Stomach (tissue), 9 donors: ENCODE results near the gene CNPY4. TPM values are rescaled to one million over a fixed set of nuclear protein-coding genes. Genes with fewer than 3 reads are reported as not detected.
A peak's percentile ranks its signal among the peaks of the same experiment; 100 is the strongest.

ENCODE experiments used
- DNase-seq, 2 donors: peaks; one replicate each; pipeline versions ENCODE4 v3.0.0 to v3.0.0-alpha.2; 2013 to 2019
- H3K27ac ChIP-seq, 5 donors: fragments of 200-600 bp in 4 of 5; sonication (generic) in 4 of 5; one replicate each; pipeline ENCODE4 v1.5.1; 2013 to 2019; ENCODE audit warnings: mild to moderate bottlenecking in 1 of 5, moderate library complexity in 1 of 5
- H3K27me3 ChIP-seq, 3 donors: fragments of 200-600 bp; sonication (generic); one replicate each; pipeline ENCODE4 v1.5.1; 2017 to 2019; ENCODE audit warnings: mixed run types in 1 of 3
- H3K36me3 ChIP-seq, 4 donors: fragments of 200-600 bp; sonication (generic); 1 replicate in 3 of 4; 2 replicates in 1 of 4; pipeline ENCODE4 v1.5.1; 2016 to 2019
- H3K4me1 ChIP-seq, 4 donors: fragments of 200-600 bp; sonication (generic); one replicate each; pipeline ENCODE4 v1.5.1; 2016 to 2019
- H3K4me3 ChIP-seq, 4 donors: fragments of 200-600 bp; sonication (generic) in 3 of 4; one replicate each; pipeline ENCODE4 v1.5.1; 2016 to 2019; ENCODE audit warnings: mild to moderate bottlenecking in 1 of 4
- H3K9me3 ChIP-seq, 4 donors: fragments of 200-600 bp; sonication (generic); one replicate each; pipeline ENCODE4 v1.5.1; 2016 to 2019
- EP300 ChIP-seq: sonication (generic); formaldehyde crosslinking; IDR thresholded peaks from one replicate; pipeline ENCODE4 v1.6.1; 2017; ENCODE audit warnings: antibody characterized with exemption
- POLR2A ChIP-seq, 4 donors: fragments of 450-650 bp; IDR thresholded peaks; one replicate each; pipeline ENCODE4 v1.6.1; 2016; ENCODE audit warnings: antibody characterized with exemption in 4 of 4, control low read depth in 2 of 4, mild to moderate bottlenecking in 1 of 4, moderate library complexity in 1 of 4
- POLR2AphosphoS5 ChIP-seq, 3 donors: sonication (generic); formaldehyde crosslinking; IDR thresholded peaks; one replicate each; pipeline ENCODE4 v1.6.1; 2016; ENCODE audit warnings: antibody characterized with exemption in 3 of 3
- WGBS, 5 donors: extraction: QIAGEN DNeasy Blood & Tissue Kit in 3 of 5; methylation state at CpG; one replicate each; pipeline versions ENCODE4 v1.1.5 to v1.1.7; 2013 to 2018; 5-methylcytosine and 5-hydroxymethylcytosine counted together
- intact Hi-C: fragments of 100-400 bp; cut with DNase I; formaldehyde crosslinking; loops from one replicate; pipeline ENCODE4 v1.15.1; 2023; ENCODE audit warnings: low total_unique reads
- polyA plus RNA-seq, 3 donors: library from polyadenylated mRNA; stranded (reverse); fragments of 200-250 nt; gene quantifications; one replicate each; pipeline ENCODE4 v1.2.3, GENCODE V29; 2013
- total RNA-seq, 5 donors: library from RNA; depleted of rRNA; stranded (reverse); fragments of >200 nt; gene quantifications; one replicate each; pipeline versions ENCODE4 v1.1.0 to v1.2.3, GENCODE V29; 2014 to 2016
- TF ChIP-seq, protein P1 (sequence below), 7 experiments: fragments of 450-650 bp in 4 of 7; fragments of 200-600 bp in 3 of 7; sonication (generic) in 3 of 7; IDR thresholded peaks; one replicate each; pipeline ENCODE4 v1.5.1; 2016 to 2019; ENCODE audit warnings: antibody characterized with exemption in 7 of 7, control low read depth in 2 of 7, mild to moderate bottlenecking in 1 of 7
- donor health status: healthy with polysubstance abuse.
- donor health status: Bipolar disorder and iron deficiency.
- donor health status: healthy.

Gene CNPY4
- total and polyA plus RNA-seq, 8 donors, result 0.45 to 10.6 (median 6.0) TPM

DNA sequence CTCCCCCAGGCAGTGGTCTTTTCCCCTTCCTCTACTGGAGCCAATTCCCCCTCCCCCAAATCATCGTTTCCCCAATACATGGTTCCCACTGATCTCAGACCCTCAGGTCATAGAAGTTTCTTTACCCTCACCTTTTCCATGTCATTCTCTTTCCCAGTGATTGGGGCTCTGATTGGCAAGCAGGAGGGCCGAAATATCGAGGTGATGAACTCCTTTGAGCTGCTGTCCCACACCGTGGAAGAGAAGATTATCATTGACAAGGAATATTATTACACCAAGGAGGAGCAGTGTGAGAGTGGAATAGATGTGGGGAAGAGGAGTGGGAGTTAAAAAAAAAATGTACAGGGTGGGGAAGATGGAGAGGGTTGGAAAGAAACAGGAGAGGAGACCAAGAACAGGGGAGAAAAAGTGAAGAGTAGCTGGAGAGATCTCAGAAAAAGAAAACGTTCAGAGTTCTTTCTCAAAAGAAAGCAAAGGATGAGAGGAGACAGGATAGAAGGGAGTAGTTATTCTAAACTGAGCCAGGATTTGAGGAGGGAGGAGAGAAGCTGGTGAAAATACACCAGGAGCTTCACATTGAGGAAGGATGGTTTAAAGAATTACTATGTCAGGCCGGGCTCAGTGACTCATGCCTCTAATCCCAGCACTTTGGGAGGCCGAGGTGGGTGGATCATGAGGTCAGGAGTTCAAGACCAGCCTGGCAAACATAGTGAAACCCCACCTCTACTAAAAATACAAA, 29.8 kb upstream of the CNPY4 start:
- DNase-seq, result no peak
- WGBS, 5 donors, result 19 to 26% (median 23%) methylated on average over 7 of the region's 7 CpGs
- Histone ChIP-seq H3K4me1 (peaks cover 15 to 62% (median 35%) of the 10 kb centered on the region in 4 donors), H3K27me3 (no peaks in the 10 kb centered on the region), H3K27ac (peak overlapping the region in 4 of 5 donors; percentile 79 to 92 (median 90)), H3K36me3 (peaks cover 41 to 48% (median 46%) of the 10 kb centered on the region in 4 donors), H3K4me3 (peak overlapping the region; percentile 81 to 92 (median 90)), H3K9me3 (no peaks in the 10 kb centered on the region)
- intact Hi-C loops, result no loop called here
- TF ChIP-seq EP300, result no peak
- TF ChIP-seq, protein P1, sequence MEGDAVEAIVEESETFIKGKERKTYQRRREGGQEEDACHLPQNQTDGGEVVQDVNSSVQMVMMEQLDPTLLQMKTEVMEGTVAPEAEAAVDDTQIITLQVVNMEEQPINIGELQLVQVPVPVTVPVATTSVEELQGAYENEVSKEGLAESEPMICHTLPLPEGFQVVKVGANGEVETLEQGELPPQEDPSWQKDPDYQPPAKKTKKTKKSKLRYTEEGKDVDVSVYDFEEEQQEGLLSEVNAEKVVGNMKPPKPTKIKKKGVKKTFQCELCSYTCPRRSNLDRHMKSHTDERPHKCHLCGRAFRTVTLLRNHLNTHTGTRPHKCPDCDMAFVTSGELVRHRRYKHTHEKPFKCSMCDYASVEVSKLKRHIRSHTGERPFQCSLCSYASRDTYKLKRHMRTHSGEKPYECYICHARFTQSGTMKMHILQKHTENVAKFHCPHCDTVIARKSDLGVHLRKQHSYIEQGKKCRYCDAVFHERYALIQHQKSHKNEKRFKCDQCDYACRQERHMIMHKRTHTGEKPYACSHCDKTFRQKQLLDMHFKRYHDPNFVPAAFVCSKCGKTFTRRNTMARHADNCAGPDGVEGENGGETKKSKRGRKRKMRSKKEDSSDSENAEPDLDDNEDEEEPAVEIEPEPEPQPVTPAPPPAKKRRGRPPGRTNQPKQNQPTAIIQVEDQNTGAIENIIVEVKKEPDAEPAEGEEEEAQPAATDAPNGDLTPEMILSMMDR (IDR thresholded peaks at IDR 0.05), result no peak
- no peak for TF ChIP-seq POLR2A (IDR thresholded peaks at IDR 0.05)
- TF ChIP-seq POLR2AphosphoS5 (IDR thresholded peaks at IDR 0.05), result no peak

DNA sequence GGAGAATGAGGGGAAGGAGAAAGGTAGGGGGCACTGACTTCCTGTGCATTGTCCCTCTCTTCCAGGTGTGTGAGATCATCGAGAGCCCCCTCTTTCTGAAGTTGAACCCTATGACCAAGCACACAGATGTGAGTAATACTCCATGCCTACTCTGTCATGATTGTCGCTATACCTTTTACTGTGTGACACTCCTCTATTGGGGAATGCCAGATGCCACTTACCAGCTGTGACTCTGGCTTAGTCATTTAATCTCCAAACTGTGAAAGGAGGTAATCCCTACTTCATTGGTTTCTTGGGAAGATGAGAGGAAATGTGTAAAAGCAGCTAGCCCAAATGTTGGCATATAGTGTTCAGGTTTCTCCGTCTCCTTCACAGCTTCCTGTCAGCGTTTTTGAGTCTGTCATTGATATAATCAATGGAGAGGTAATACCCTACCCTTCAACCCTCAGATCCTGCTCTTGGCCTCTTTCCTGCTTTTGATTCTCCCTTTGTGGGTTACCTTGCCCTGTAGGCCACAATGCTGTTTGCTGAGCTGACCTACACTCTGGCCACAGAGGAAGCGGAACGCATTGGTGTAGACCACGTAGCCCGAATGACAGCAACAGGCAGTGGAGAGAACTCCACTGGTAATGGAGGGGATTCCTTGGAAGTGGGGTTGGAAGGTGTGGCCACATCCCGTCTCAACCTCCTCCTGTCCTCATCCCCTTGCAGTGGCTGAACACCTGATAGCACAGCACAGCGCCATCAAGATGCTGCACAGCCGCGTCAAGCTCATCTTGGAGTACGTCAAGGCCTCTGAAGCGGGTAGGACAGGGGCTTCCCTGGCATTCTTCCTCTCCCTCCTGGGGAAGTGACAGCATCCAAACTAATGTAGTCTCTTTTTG, 28.7 kb upstream of the CNPY4 start:
- Histone ChIP-seq H3K27ac (no peak overlapping the region), H3K36me3 (peaks cover 53 to 59% (median 57%) of the 10 kb centered on the region in 4 donors)

DNA sequence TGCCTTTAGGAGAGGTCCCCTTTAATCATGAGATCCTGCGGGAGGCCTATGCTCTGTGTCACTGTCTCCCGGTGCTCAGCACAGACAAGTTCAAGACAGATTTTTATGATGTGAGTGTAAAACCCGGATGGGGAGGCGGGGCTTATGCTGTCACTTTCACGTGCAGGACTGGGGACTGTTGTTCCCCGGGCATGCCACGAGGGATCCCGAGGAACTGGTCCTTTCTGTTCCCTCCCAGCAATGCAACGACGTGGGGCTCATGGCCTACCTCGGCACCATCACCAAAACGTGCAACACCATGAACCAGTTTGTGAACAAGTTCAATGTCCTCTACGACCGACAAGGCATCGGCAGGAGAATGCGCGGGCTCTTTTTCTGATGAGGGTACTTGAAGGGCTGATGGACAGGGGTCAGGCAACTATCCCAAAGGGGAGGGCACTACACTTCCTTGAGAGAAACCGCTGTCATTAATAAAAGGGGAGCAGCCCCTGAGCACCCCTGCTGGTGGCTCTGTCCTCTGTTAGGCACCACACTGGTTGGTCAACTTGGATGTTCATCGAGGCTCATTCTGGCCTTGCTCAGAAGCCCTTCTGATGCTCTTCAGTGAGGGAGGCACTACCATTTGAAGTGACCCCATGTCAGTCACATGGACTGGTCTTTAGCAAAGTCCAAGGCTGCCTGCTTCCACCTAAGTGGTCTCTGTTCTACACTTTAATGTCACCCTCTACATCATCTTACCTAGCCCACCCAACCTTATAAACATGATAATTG, 27.8 kb upstream of the CNPY4 start:
- Histone ChIP-seq H3K4me3 (no peak overlapping the region), H3K27ac (no peak overlapping the region), H3K36me3 (peaks cover 61 to 68% (median 65%) of the 10 kb centered on the region in 4 donors), H3K27me3 (no peaks in the 10 kb centered on the region), H3K9me3 (no peaks in the 10 kb centered on the region), H3K4me1 (peaks cover 15 to 66% (median 35%) of the 10 kb centered on the region in 4 donors)
- WGBS, 5 donors, result 48 to 63% (median 58%) methylated on average over 11 to 19 of the region's 19 CpGs
- TF ChIP-seq POLR2A (IDR thresholded peaks at IDR 0.05) (no peak), POLR2AphosphoS5 (IDR thresholded peaks at IDR 0.05) (peak in 1 of 3 donors; percentile 7), EP300 (no peak)
- TF ChIP-seq, protein P1 (IDR thresholded peaks at IDR 0.05), result no peak
- intact Hi-C loops, result no loop called here
- DNase-seq, result no peak

More for the DNA sequence above, 28.7 kb upstream of the CNPY4 start:
- intact Hi-C loops, result no loop called here
- Histone ChIP-seq H3K4me3 (no peak overlapping the region), H3K9me3 (no peaks in the 10 kb centered on the region), H3K27me3 (no peaks in the 10 kb centered on the region), H3K4me1 (peaks cover 15 to 68% (median 35%) of the 10 kb centered on the region in 4 donors)
- no peak for TF ChIP-seq EP300
- TF ChIP-seq, protein P1 (IDR thresholded peaks at IDR 0.05), result no peak
- no peak for TF ChIP-seq POLR2A (IDR thresholded peaks at IDR 0.05)
- no peak for TF ChIP-seq POLR2AphosphoS5 (IDR thresholded peaks at IDR 0.05)
- DNase-seq, result no peak
- WGBS, 5 donors, result 86 to 89% (median 87%) methylated on average over 14 of the region's 14 CpGs

DNA sequence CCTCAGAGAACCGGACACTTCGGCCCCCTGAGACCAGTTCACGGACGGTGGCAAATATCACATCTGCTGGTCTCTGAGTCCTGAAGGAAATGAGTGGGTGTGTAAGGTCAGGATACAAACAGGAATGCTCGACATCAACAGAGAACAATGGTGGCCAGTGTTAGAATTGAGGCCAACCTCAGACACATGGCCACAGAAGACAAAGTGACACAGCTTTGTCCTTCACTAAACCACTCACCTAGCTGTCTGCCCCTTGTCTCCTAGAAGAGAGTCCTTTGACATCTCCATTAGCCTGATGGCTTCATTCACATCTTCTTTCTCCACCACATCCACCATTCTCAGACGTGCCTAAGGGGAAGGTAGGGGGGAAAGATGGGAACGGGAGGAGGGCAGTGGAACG, 26.4 kb upstream of the CNPY4 start:
- TF ChIP-seq, protein P1 (IDR thresholded peaks at IDR 0.05), result no peak
- TF ChIP-seq POLR2AphosphoS5 (IDR thresholded peaks at IDR 0.05) (no peak), POLR2A (IDR thresholded peaks at IDR 0.05) (no peak), EP300 (no peak)
- Histone ChIP-seq H3K4me3 (no peak overlapping the region), H3K4me1 (peaks cover 13 to 53% (median 33%) of the 10 kb centered on the region in 4 donors), H3K27ac (peak overlapping the region in 2 of 5 donors; percentile 2 to 67), H3K36me3 (peaks cover 76 to 82% (median 80%) of the 10 kb centered on the region in 4 donors), H3K9me3 (no peaks in the 10 kb centered on the region), H3K27me3 (no peaks in the 10 kb centered on the region)
- 52 to 62% (median 61%) methylated on average over 8 of the region's 8 CpGs for WGBS, 5 donors
- DNase-seq, result no peak
- intact Hi-C loops, result no loop called here
